Measurements from ENCODE around the gene CTBP1.
A peak's percentile ranks its signal among the peaks of the same experiment; 100 is the strongest.

The CTBP1 gene

GRCh38 chr4:1210241-1210841 is 38.6 kb downstream of the CTBP1 start:
- Histone ChIP-seq H3K23ac (ENCODE audit: low read depth, low read length, poor library complexity) (peak overlapping the region; percentile 43), H3K9ac (ENCODE audit: low read depth, low read length, poor library complexity) (no peak overlapping the region), H2AFZ (ENCODE audit: low read length) (no peak overlapping the region), H3K4ac (ENCODE audit: low read length) (no peak overlapping the region), H4K8ac (ENCODE audit: low read depth, low read length) (no peak overlapping the region), H3K9me3 (replicated peaks in 1 of 2; ENCODE audit: control insufficient read depth in 2 of 2, insufficient read depth in 1 of 2, low read depth in 1 of 2, low read length in 2 of 2) (no peaks in the 10 kb centered on the region), H3K18ac (ENCODE audit: low read length) (peak overlapping the region; percentile 28), H3K27ac (replicated peaks; ENCODE audit: low read length) (no peak overlapping the region), H3K4me3 (ENCODE audit: low read length in 2 of 2) (no peak overlapping the region), H4K91ac (ENCODE audit: low read depth, low read length, poor library complexity) (no peak overlapping the region), H2AK5ac (ENCODE audit: low read depth, low read length) (no peak overlapping the region), H3K79me1 (ENCODE audit: low read depth, low read length) (peaks cover 15% of the 10 kb centered on the region), H3K14ac (ENCODE audit: low read length) (peak overlapping the region; percentile 21), H2BK12ac (ENCODE audit: low read length) (no peak overlapping the region), H3K4me2 (ENCODE audit: insufficient read depth, low read length, poor library complexity, severe bottlenecking) (no peak overlapping the region), H2BK5ac (ENCODE audit: low read length) (no peak overlapping the region), H3K27me3 (ENCODE audit: control insufficient read depth in 3 of 3, insufficient read depth in 3 of 3, low read depth in 1 of 3, low read length in 3 of 3) (no peaks in the 10 kb centered on the region), H3K4me1 (ENCODE audit: control insufficient read depth in 2 of 2, insufficient read depth in 1 of 2, low read depth in 1 of 2, low read length in 2 of 2) (peaks cover 0 to 16% of the 10 kb centered on the region in 2 donors), H3K36me3 (replicated peaks in 1 of 2; ENCODE audit: control insufficient read depth in 2 of 2, insufficient read depth in 2 of 2, low read length in 2 of 2) (peaks cover 32 to 49% of the 10 kb centered on the region in 2 donors), H2BK120ac (ENCODE audit: low read depth, low read length) (no peak overlapping the region), H2BK15ac (ENCODE audit: low read length) (no peak overlapping the region)
- DNase-seq (ENCODE audit: low spot score): no peak
- no CpG with 5 or more reads among the region's 22 CpGs for WGBS, 2 donors (ENCODE audit: extremely low coverage in 2 of 2, insufficient read length in 2 of 2, insufficient replicate concordance in 1 of 2)

- Histone ChIP-seq H3K27ac (replicated peaks; ENCODE audit: low read length) (no peak overlapping the region), H2AK5ac (ENCODE audit: low read depth, low read length) (no peak overlapping the region), H3K18ac (ENCODE audit: low read length) (no peak overlapping the region), H2AFZ (ENCODE audit: low read length) (no peak overlapping the region), H2BK12ac (ENCODE audit: low read length) (no peak overlapping the region), H3K4ac (ENCODE audit: low read length) (no peak overlapping the region), H3K23ac (ENCODE audit: low read depth, low read length, poor library complexity) (no peak overlapping the region), H3K36me3 (replicated peaks in 1 of 2; ENCODE audit: control insufficient read depth in 2 of 2, insufficient read depth in 2 of 2, low read length in 2 of 2) (peaks cover 27 to 44% of the 10 kb centered on the region in 2 donors), H3K27me3 (ENCODE audit: control insufficient read depth in 3 of 3, insufficient read depth in 3 of 3, low read depth in 1 of 3, low read length in 3 of 3) (no peaks in the 10 kb centered on the region), H3K4me1 (ENCODE audit: control insufficient read depth in 2 of 2, insufficient read depth in 1 of 2, low read depth in 1 of 2, low read length in 2 of 2) (peaks cover 0 to 16% of the 10 kb centered on the region in 2 donors), H4K91ac (ENCODE audit: low read depth, low read length, poor library complexity) (no peak overlapping the region), H2BK120ac (ENCODE audit: low read depth, low read length) (no peak overlapping the region), H3K79me1 (ENCODE audit: low read depth, low read length) (peaks cover 15% of the 10 kb centered on the region), H3K4me2 (ENCODE audit: insufficient read depth, low read length, poor library complexity, severe bottlenecking) (no peak overlapping the region), H3K14ac (ENCODE audit: low read length) (peak overlapping the region; percentile 21), H3K9ac (ENCODE audit: low read depth, low read length, poor library complexity) (no peak overlapping the region), H3K9me3 (replicated peaks in 1 of 2; ENCODE audit: control insufficient read depth in 2 of 2, insufficient read depth in 1 of 2, low read depth in 1 of 2, low read length in 2 of 2) (no peaks in the 10 kb centered on the region), H3K4me3 (ENCODE audit: low read length in 2 of 2) (no peak overlapping the region), H4K8ac (ENCODE audit: low read depth, low read length) (no peak overlapping the region), H2BK15ac (ENCODE audit: low read length) (no peak overlapping the region), H2BK5ac (ENCODE audit: low read length) (peak overlapping the region; percentile 66)
- WGBS, 2 donors (ENCODE audit: extremely low coverage in 2 of 2, insufficient read length in 2 of 2, insufficient replicate concordance in 1 of 2): no CpG with 5 or more reads among the region's 11 CpGs
- DNase-seq (ENCODE audit: low spot score): peak; percentile 18
These were observed 39.1 kb downstream of the CTBP1 start for GRCh38 chr4:1209821-1210220.

- Histone ChIP-seq H3K27ac (replicated peaks; ENCODE audit: low read length) (no peak overlapping the region), H4K8ac (ENCODE audit: low read depth, low read length) (no peak overlapping the region), H2AFZ (ENCODE audit: low read length) (no peak overlapping the region), H2BK120ac (ENCODE audit: low read depth, low read length) (no peak overlapping the region), H2BK12ac (ENCODE audit: low read length) (no peak overlapping the region), H3K27me3 (ENCODE audit: control insufficient read depth in 3 of 3, insufficient read depth in 3 of 3, low read depth in 1 of 3, low read length in 3 of 3) (no peaks in the 10 kb centered on the region), H3K4me3 (ENCODE audit: low read length in 2 of 2) (no peak overlapping the region), H3K18ac (ENCODE audit: low read length) (no peak overlapping the region), H3K9ac (ENCODE audit: low read depth, low read length, poor library complexity) (no peak overlapping the region), H3K14ac (ENCODE audit: low read length) (no peak overlapping the region), H2AK5ac (ENCODE audit: low read depth, low read length) (no peak overlapping the region), H3K4me2 (ENCODE audit: insufficient read depth, low read length, poor library complexity, severe bottlenecking) (no peak overlapping the region), H3K4me1 (ENCODE audit: control insufficient read depth in 2 of 2, insufficient read depth in 1 of 2, low read depth in 1 of 2, low read length in 2 of 2) (peaks cover 0 to 16% of the 10 kb centered on the region in 2 donors), H3K9me3 (replicated peaks in 1 of 2; ENCODE audit: control insufficient read depth in 2 of 2, insufficient read depth in 1 of 2, low read depth in 1 of 2, low read length in 2 of 2) (no peaks in the 10 kb centered on the region), H2BK5ac (ENCODE audit: low read length) (peak overlapping the region; percentile 83), H3K4ac (ENCODE audit: low read length) (no peak overlapping the region), H2BK15ac (ENCODE audit: low read length) (no peak overlapping the region), H3K23ac (ENCODE audit: low read depth, low read length, poor library complexity) (no peak overlapping the region), H3K79me1 (ENCODE audit: low read depth, low read length) (peaks cover 14% of the 10 kb centered on the region), H4K91ac (ENCODE audit: low read depth, low read length, poor library complexity) (no peak overlapping the region), H3K36me3 (replicated peaks in 1 of 2; ENCODE audit: control insufficient read depth in 2 of 2, insufficient read depth in 2 of 2, low read length in 2 of 2) (peaks cover 23 to 37% of the 10 kb centered on the region in 2 donors)
- DNase-seq (ENCODE audit: low spot score): no peak
- no CpG with 5 or more reads among the region's 31 CpGs for WGBS, 2 donors (ENCODE audit: extremely low coverage in 2 of 2, insufficient read length in 2 of 2, insufficient replicate concordance in 1 of 2)
These were observed 39.8 kb downstream of the CTBP1 start for GRCh38 chr4:1208970-1209704.

- Histone ChIP-seq H2BK12ac (ENCODE audit: low read length) (no peak overlapping the region), H3K4me2 (ENCODE audit: insufficient read depth, low read length, poor library complexity, severe bottlenecking) (no peak overlapping the region), H3K4me3 (ENCODE audit: low read length in 2 of 2) (no peak overlapping the region), H4K8ac (ENCODE audit: low read depth, low read length) (no peak overlapping the region), H2AFZ (ENCODE audit: low read length) (no peak overlapping the region), H3K14ac (ENCODE audit: low read length) (no peak overlapping the region), H2AK5ac (ENCODE audit: low read depth, low read length) (peak overlapping the region; percentile 68), H3K23ac (ENCODE audit: low read depth, low read length, poor library complexity) (peak overlapping the region; percentile 25), H2BK15ac (ENCODE audit: low read length) (no peak overlapping the region), H3K79me1 (ENCODE audit: low read depth, low read length) (peaks cover 12% of the 10 kb centered on the region), H2BK5ac (ENCODE audit: low read length) (peak overlapping the region; percentile 83), H2BK120ac (ENCODE audit: low read depth, low read length) (no peak overlapping the region), H3K9me3 (replicated peaks in 1 of 2; ENCODE audit: control insufficient read depth in 2 of 2, insufficient read depth in 1 of 2, low read depth in 1 of 2, low read length in 2 of 2) (no peaks in the 10 kb centered on the region), H4K91ac (ENCODE audit: low read depth, low read length, poor library complexity) (peak overlapping the region; percentile 64), H3K4ac (ENCODE audit: low read length) (no peak overlapping the region), H3K18ac (ENCODE audit: low read length) (no peak overlapping the region), H3K9ac (ENCODE audit: low read depth, low read length, poor library complexity) (no peak overlapping the region), H3K36me3 (replicated peaks in 1 of 2; ENCODE audit: control insufficient read depth in 2 of 2, insufficient read depth in 2 of 2, low read length in 2 of 2) (peaks cover 16 to 30% of the 10 kb centered on the region in 2 donors), H3K27ac (replicated peaks; ENCODE audit: low read length) (no peak overlapping the region), H3K4me1 (ENCODE audit: control insufficient read depth in 2 of 2, insufficient read depth in 1 of 2, low read depth in 1 of 2, low read length in 2 of 2) (peaks cover 0 to 16% of the 10 kb centered on the region in 2 donors), H3K27me3 (ENCODE audit: control insufficient read depth in 3 of 3, insufficient read depth in 3 of 3, low read depth in 1 of 3, low read length in 3 of 3) (no peaks in the 10 kb centered on the region)
- no CpG with 5 or more reads among the region's 37 CpGs for WGBS, 2 donors (ENCODE audit: extremely low coverage in 2 of 2, insufficient read length in 2 of 2, insufficient replicate concordance in 1 of 2)
- DNase-seq (ENCODE audit: low spot score): no peak
These were observed 40.5 kb downstream of the CTBP1 start for GRCh38 chr4:1208266-1208961.

All from neuronal stem cell (in vitro differentiated cells).